Retinal pigment epithelial cell (primary cell): ENCODE data around the gene GPX3.

Experiments used
- DNase-seq: peaks from one replicate; pipeline ENCODE4 v3.0.0-alpha.2; 2010; ENCODE audit warnings: low read depth
- H3K4me3 ChIP-seq: 2 replicates; pipeline ENCODE4 v1.5.1; 2011; ENCODE audit warnings: mild to moderate bottlenecking, low read length, control low read depth, moderate library complexity
- CTCF ChIP-seq: conservative IDR thresholded peaks from 2 replicates; pipeline ENCODE4 v1.5.1; 2011; ENCODE audit warnings: low read depth, low read length, control low read depth, inconsistent platforms

Gene GPX3

DNA sequence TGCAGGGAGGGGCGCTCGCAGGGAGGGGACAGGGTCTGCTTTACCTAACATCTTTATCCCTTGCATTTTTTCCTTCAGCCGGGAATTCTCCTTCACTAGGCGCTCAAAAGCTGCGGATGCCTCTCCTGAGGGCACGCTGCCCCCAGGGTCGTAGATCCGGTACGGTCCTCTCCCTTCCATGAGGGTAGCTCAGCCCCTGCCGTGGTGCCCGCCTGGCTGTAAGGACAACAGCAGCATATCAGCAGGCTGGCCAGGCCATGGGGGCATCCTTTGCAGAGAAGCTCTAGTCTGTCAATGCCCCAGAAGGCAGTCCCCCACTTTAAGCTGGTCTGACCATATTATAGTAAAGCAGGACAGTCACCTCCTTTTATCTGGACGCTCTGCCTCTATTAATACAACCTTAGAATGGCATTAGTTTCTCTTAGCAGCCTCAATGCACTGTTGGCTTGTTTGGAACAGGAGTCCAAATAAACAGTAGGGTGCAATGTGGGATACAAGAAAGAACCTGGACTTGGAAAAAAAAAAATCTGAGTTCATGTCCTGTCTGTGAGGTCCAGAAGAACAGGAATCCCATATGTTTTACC is 44.6 kb downstream of the GPX3 start:
- H3K4me3 ChIP-seq = no peak overlapping the region
- no peak for TF ChIP-seq CTCF
- no peak for DNase-seq

- no peak for DNase-seq
- TF ChIP-seq CTCF = no peak
- no peak overlapping the region for H3K4me3 ChIP-seq
These were observed 45.2 kb downstream of the GPX3 start for GRCh38 chr5:151065609-151066008.

DNA sequence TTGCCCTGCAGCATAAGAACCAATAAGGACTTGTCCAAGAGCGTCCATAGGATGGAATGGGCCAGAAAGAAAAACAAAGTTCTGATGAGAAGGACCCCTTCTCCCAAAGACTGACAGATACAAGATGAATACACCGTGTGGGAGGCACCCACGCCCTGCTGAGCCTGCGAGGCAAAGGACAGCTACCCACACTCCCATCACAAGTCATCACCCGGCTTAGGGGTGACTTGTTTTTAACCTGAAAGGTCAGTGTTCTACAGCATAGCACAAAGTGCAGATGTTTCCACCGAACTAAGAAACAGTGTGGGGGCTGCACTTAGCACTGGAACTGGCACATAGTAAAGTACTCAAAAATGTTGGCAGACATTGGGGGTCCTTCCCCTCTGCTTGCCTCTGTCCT is 46.5 kb downstream of the GPX3 start:
- DNase-seq = no peak
- no peak for TF ChIP-seq CTCF
- no peak overlapping the region for H3K4me3 ChIP-seq

DNA sequence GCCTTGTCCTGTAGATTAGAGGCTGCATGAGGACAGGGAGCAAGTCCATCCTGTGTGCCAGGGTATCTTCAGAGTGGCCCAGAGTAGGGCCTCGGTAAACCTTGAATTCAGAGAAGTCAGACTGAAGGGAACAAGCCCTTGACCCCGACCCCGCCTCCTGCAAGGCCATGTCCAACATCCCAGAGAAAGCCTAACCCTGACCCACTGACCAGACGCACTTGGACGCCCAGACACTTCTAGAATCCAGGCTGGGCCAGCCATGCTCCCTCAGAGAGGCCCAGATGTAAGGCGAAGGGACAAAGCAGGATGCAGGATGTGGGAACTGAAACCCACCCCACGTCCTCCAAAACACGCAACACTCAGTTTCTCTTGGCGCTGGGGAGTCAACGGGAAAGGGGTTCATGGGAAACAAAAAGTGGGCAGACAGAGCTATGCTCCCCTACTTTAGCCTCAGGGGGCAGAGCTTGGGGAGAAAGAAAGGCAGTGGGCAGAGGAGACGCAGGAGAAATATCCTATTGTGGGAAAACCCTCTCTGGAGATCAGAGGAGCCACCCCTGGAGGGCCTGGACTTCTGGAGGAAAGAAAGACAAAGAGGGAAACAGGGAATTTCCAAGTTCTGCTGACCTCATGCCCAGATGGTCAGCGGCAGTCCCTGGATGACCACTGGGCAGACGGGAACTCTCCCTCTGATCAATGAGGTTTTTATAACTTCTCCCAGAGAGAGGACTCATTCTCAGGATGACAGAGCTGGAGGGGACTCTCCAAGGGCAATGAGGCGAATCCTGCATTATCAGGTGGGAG is 47.4 kb downstream of the GPX3 start:
- DNase-seq = no peak
- no peak overlapping the region for H3K4me3 ChIP-seq
- no peak for TF ChIP-seq CTCF

- DNase-seq = no peak
- no peak overlapping the region for H3K4me3 ChIP-seq
- TF ChIP-seq CTCF = no peak
These were observed 48.2 kb downstream of the GPX3 start for GRCh38 chr5:151068433-151069197.

DNA sequence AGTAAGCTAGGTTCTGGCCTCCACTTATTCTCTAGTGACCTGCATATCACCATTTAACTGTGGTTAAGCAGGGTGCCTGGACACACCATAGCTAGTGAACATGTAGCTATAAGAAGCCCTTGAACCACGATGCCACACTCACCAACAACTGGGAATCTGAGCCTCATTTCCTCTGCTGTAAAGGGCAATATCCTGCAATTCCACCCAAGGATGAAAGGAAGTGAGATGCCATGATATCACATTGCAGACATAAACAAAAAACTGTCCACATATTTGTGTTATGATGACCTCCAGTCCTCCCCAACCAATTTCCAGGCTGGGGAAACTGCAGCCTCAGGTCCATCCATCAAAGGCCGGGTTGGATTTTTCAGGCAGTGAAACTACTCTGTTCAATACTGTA is 50.1 kb downstream of the GPX3 start:
- no peak overlapping the region for H3K4me3 ChIP-seq
- no peak for DNase-seq
- no peak for TF ChIP-seq CTCF

GRCh38 chr5:151071021-151071420 is 50.6 kb downstream of the GPX3 start:
- TF ChIP-seq CTCF = no peak
- no peak for DNase-seq
- H3K4me3 ChIP-seq = no peak overlapping the region
